Putamen (tissue), 1 donor: ENCODE results near the gene CA9.

Source experiments
- DNase-seq: peaks from one replicate; pipeline ENCODE4 v3.0.0-alpha.2; 2016; ENCODE audit warnings: low spot score

CA9 gene

GRCh38 chr9:35675732-35676392, 2.1 kb downstream of the CA9 start:
- no peak for DNase-seq

- DNase-seq = no peak
Measured at GRCh38 chr9:35679091-35679490, 5.4 kb downstream of the CA9 start.

GRCh38 chr9:35679766-35680330, 6.1 kb downstream of the CA9 start:
- DNase-seq = no peak

GRCh38 chr9:35680331-35681105, 6.8 kb downstream of the CA9 start:
- DNase-seq = no peak

- no peak for DNase-seq
Measured at GRCh38 chr9:35681341-35682002, 7.7 kb downstream of the CA9 start.

GRCh38 chr9:35682051-35682450, 8.3 kb downstream of the CA9 start:
- no peak for DNase-seq

GRCh38 chr9:35682520-35683315, 9.0 kb downstream of the CA9 start:
- DNase-seq = no peak

- no peak for DNase-seq
Measured at GRCh38 chr9:35683323-35683722, 9.6 kb downstream of the CA9 start.

- no peak for DNase-seq
Measured at GRCh38 chr9:35684921-35685320, 11.2 kb downstream of the CA9 start.

GRCh38 chr9:35685506-35685905, 11.8 kb downstream of the CA9 start:
- DNase-seq = no peak

GRCh38 chr9:35686222-35687203, 12.8 kb downstream of the CA9 start:
- no peak for DNase-seq

- no peak for DNase-seq
Measured at GRCh38 chr9:35687306-35687705, 13.6 kb downstream of the CA9 start.

GRCh38 chr9:35687972-35688557, 14.3 kb downstream of the CA9 start:
- no peak for DNase-seq

- DNase-seq = peak; percentile 21
Measured at GRCh38 chr9:35688558-35689541, 15.1 kb downstream of the CA9 start.

GRCh38 chr9:35689542-35690293, 16.0 kb downstream of the CA9 start, which contains the start of gene TPM2:
TPM2 (minus strand) TSS chr9:35689925; CDS start chr9:35689817, 108 bp downstream.
- no peak for DNase-seq

- no peak for DNase-seq
Measured at GRCh38 chr9:35690294-35690613, 16.5 kb downstream of the CA9 start.

- peak; percentile 19 for DNase-seq
Measured at GRCh38 chr9:35690614-35691333, 17.0 kb downstream of the CA9 start.

- no peak for DNase-seq
Measured at GRCh38 chr9:35691334-35691650, 17.6 kb downstream of the CA9 start.
